ENCODE measurements around the gene COL4A1. TPM values are rescaled to one million over a fixed set of nuclear protein-coding genes. Genes with fewer than 3 reads are reported as not detected.

COL4A1 gene
- total and polyA plus RNA-seq, 8 donors = 418 to 1,057 (median 547) TPM

- H3K36me3 ChIP-seq = peaks cover 0 to 95% of the 10 kb centered on the region in 2 donors
- ATAC-seq = no peak
Measured at GRCh38 chr13:110179857-110180147, 127.2 kb downstream of the COL4A1 start.

GRCh38 chr13:110179116-110179856, 127.7 kb downstream of the COL4A1 start:
- Histone ChIP-seq H3K4me1 (no peaks in the 10 kb centered on the region), H3K36me3 (peaks cover 2 to 99% of the 10 kb centered on the region in 2 donors), H3K4me3 (no peak overlapping the region), H3K27ac (no peak overlapping the region), H3K27me3 (no peaks in the 10 kb centered on the region), H3K9me3 (no peaks in the 10 kb centered on the region)
- DNase-seq (no peak), ATAC-seq (no peak)
- TF ChIP-seq CTCF (IDR thresholded peaks at IDR 0.05) = no peak
- intact Hi-C loops (cut with DNase I) = no loop called here

More at GRCh38 chr13:110179857-110180147, 127.2 kb downstream of the COL4A1 start:
- no peaks in the 10 kb centered on the region for H3K27me3 ChIP-seq
- intact Hi-C loops (cut with DNase I) = no loop called here
- H3K27ac ChIP-seq = no peak overlapping the region
- DNase-seq = no peak
- no peak for TF ChIP-seq CTCF (IDR thresholded peaks at IDR 0.05)
- no peaks in the 10 kb centered on the region for H3K9me3 ChIP-seq
- H3K4me3 ChIP-seq = no peak overlapping the region
- H3K4me1 ChIP-seq = no peaks in the 10 kb centered on the region

- H3K36me3 ChIP-seq = peaks cover 2 to 98% of the 10 kb centered on the region in 2 donors
- peaks cover 0 to 12% of the 10 kb centered on the region in 2 donors for H3K9me3 ChIP-seq
- no peak overlapping the region for H3K27ac ChIP-seq
- intact Hi-C loops (cut with DNase I) = no loop called here
- no peak for ATAC-seq
- no peaks in the 10 kb centered on the region for H3K27me3 ChIP-seq
- DNase-seq = no peak
- TF ChIP-seq CTCF (IDR thresholded peaks at IDR 0.05) = no peak
- no peaks in the 10 kb centered on the region for H3K4me1 ChIP-seq
- no peak overlapping the region for H3K4me3 ChIP-seq
Measured at GRCh38 chr13:110177790-110178189, 129.2 kb downstream of the COL4A1 start.

GRCh38 chr13:110176431-110176830, 130.5 kb downstream of the COL4A1 start:
- H3K36me3 ChIP-seq = peaks cover 2 to 94% of the 10 kb centered on the region in 2 donors
- no peaks in the 10 kb centered on the region for H3K27me3 ChIP-seq
- peaks cover 0 to 12% of the 10 kb centered on the region in 2 donors for H3K9me3 ChIP-seq
- H3K27ac ChIP-seq = no peak overlapping the region
- ATAC-seq (no peak), DNase-seq (no peak)
- intact Hi-C loops (cut with DNase I) = no loop called here
- H3K4me1 ChIP-seq = no peaks in the 10 kb centered on the region
- no peak for TF ChIP-seq CTCF (IDR thresholded peaks at IDR 0.05)
- H3K4me3 ChIP-seq = no peak overlapping the region

GRCh38 chr13:110173247-110173818, 133.6 kb downstream of the COL4A1 start:
- no peaks in the 10 kb centered on the region for H3K4me1 ChIP-seq
- no peaks in the 10 kb centered on the region for H3K27me3 ChIP-seq
- peaks cover 2 to 77% of the 10 kb centered on the region in 2 donors for H3K36me3 ChIP-seq
- no peak for TF ChIP-seq CTCF (IDR thresholded peaks at IDR 0.05)
- DNase-seq = no peak
- no peak for ATAC-seq
- intact Hi-C loops (cut with DNase I) = no loop called here
- H3K27ac ChIP-seq = no peak overlapping the region
- H3K4me3 ChIP-seq = no peak overlapping the region
- peaks cover 0 to 12% of the 10 kb centered on the region in 2 donors for H3K9me3 ChIP-seq
